A673 (cell line): ENCODE measurements around the gene SYK. TPM values are rescaled to one million over a fixed set of nuclear protein-coding genes. Genes with fewer than 3 reads are reported as not detected.

Experiments used
- BruUV-seq: library from RNA; stranded (reverse); fragments of 400-500 nt; replicated peaks from 2 replicates; lab custom pipeline; 2021; lab: Mats Ljungman, UMichigan
- CTCF ChIA-PET: fragments of 300-600 bp; sonication (Branson Sonifier 250); formaldehyde crosslinking; loops from one replicate; lab custom pipeline; 2022; ENCODE audit warnings: antibody characterized with exemption; lab: Charles Lee
- POLR2A ChIA-PET: fragments of 300-600 bp; sonication (Branson Sonifier 250); formaldehyde crosslinking; loops from one replicate; lab custom pipeline; 2022; ENCODE audit warnings: antibody characterized with exemption; ENCODE audit not compliant: low non-redundant PET; lab: Charles Lee
- DNase-seq: peaks from one replicate; pipeline ENCODE4 v3.0.0-alpha.2; 2015; ENCODE audit warnings: low spot score
- H3K27ac ChIP-seq: fragments of 200-600 bp; sonication (generic); 2 replicates; pipeline ENCODE4 v1.5.1; 2016; ENCODE audit warnings: mixed run types, low read depth, mild to moderate bottlenecking, mixed read lengths, antibody characterized with exemption, low read length; ENCODE audit not compliant: poor library complexity, severe bottlenecking
- H3K27me3 ChIP-seq: fragments of 200-600 bp; sonication (generic); replicated peaks from 2 replicates; pipeline ENCODE4 v1.6.1; 2017; ENCODE audit warnings: mixed run types, low read depth, mild to moderate bottlenecking, mixed read lengths, antibody characterized with exemption, low read length; ENCODE audit not compliant: insufficient read depth, poor library complexity
- H3K36me3 ChIP-seq: fragments of 200-600 bp; sonication (generic); 2 replicates; pipeline ENCODE4 v1.6.1; 2016; ENCODE audit warnings: mixed run types, mild to moderate bottlenecking, mixed read lengths, antibody characterized with exemption, low read length; ENCODE audit not compliant: insufficient read depth, poor library complexity, severe bottlenecking
- H3K4me1 ChIP-seq: fragments of 200-600 bp; sonication (generic); 2 replicates; pipeline ENCODE4 v1.6.1; 2017; ENCODE audit warnings: mixed run types, mild to moderate bottlenecking, mixed read lengths, antibody characterized with exemption, low read length; ENCODE audit not compliant: insufficient read depth, poor library complexity, severe bottlenecking
- H3K4me3 ChIP-seq: fragments of 200-600 bp; sonication (generic); 2 replicates; pipeline ENCODE4 v1.5.1; 2016; ENCODE audit warnings: low read depth, mixed run types, mild to moderate bottlenecking, mixed read lengths, low read length; ENCODE audit not compliant: poor library complexity, severe bottlenecking
- H3K9me3 ChIP-seq: fragments of 200-600 bp; sonication (generic); 2 replicates; pipeline ENCODE4 v1.6.1; 2016; ENCODE audit warnings: mixed run types, low read depth, mild to moderate bottlenecking, mixed read lengths, antibody characterized with exemption, low read length; ENCODE audit not compliant: poor library complexity, severe bottlenecking
- EZH2 ChIP-seq: fragments of 200-600 bp; sonication (generic); IDR thresholded peaks from 2 replicates; pipeline ENCODE4 v1.6.1; 2017; ENCODE audit warnings: borderline replicate concordance, low read depth, mild to moderate bottlenecking, mixed read lengths, antibody characterized with exemption, low read length; ENCODE audit not compliant: poor library complexity, severe bottlenecking
- intact Hi-C: fragments of 100-400 bp; cut with micrococcal nuclease; formaldehyde crosslinking; loops from one replicate; pipeline ENCODE4 v1.10.0; 2022; ENCODE audit not compliant: unreplicated experiment
- total RNA-seq: library from RNA; stranded (reverse); gene quantifications from 2 replicates; pipeline ENCODE4 v1.2.3, GENCODE V29; 2021
- TF ChIP-seq, protein P1 (sequence below): fragments of 300-800, 200-600 bp; sonication (generic); conservative IDR thresholded peaks from 2 replicates; pipeline ENCODE4 v1.5.1; 2017; ENCODE audit warnings: low read depth, mild to moderate bottlenecking, antibody characterized with exemption, low read length, moderate library complexity, mixed read lengths

SYK gene
- total RNA-seq, 1 experiment from 2014 or later, result 14.9 TPM

DNA sequence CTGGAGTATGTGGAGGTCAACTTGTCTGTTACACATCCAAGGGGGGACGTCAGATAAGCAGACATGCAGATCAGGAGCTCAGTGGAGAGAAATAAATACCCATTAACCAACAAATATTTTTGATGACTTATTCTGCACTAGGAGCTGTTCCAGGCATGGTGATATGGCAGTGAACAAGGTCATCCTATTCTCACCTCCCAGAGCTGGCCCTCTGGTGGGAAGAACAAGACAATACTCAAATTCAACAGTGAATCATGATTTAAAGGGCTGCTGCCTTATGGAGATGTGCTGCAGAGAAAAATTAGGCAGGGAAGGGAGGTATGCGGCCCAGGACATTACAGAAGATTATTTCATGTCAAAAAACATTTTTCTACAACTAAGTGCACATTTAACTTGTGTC lies 36.5 kb downstream of the SYK start:
- intact Hi-C loops, result no loop called here
- Histone ChIP-seq H3K27me3 (no peaks in the 10 kb centered on the region), H3K4me1 (no peaks in the 10 kb centered on the region), H3K36me3 (no peaks in the 10 kb centered on the region), H3K27ac (no peak overlapping the region), H3K4me3 (no peak overlapping the region), H3K9me3 (no peaks in the 10 kb centered on the region)
- BruUV-seq, result no TSS peak
- POLR2A ChIA-PET, result no interaction called here
- CTCF ChIA-PET, result no interaction called here
- TF ChIP-seq, protein P1, sequence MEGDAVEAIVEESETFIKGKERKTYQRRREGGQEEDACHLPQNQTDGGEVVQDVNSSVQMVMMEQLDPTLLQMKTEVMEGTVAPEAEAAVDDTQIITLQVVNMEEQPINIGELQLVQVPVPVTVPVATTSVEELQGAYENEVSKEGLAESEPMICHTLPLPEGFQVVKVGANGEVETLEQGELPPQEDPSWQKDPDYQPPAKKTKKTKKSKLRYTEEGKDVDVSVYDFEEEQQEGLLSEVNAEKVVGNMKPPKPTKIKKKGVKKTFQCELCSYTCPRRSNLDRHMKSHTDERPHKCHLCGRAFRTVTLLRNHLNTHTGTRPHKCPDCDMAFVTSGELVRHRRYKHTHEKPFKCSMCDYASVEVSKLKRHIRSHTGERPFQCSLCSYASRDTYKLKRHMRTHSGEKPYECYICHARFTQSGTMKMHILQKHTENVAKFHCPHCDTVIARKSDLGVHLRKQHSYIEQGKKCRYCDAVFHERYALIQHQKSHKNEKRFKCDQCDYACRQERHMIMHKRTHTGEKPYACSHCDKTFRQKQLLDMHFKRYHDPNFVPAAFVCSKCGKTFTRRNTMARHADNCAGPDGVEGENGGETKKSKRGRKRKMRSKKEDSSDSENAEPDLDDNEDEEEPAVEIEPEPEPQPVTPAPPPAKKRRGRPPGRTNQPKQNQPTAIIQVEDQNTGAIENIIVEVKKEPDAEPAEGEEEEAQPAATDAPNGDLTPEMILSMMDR, result no peak
- TF ChIP-seq EZH2, result no peak
- no peak for DNase-seq

DNA sequence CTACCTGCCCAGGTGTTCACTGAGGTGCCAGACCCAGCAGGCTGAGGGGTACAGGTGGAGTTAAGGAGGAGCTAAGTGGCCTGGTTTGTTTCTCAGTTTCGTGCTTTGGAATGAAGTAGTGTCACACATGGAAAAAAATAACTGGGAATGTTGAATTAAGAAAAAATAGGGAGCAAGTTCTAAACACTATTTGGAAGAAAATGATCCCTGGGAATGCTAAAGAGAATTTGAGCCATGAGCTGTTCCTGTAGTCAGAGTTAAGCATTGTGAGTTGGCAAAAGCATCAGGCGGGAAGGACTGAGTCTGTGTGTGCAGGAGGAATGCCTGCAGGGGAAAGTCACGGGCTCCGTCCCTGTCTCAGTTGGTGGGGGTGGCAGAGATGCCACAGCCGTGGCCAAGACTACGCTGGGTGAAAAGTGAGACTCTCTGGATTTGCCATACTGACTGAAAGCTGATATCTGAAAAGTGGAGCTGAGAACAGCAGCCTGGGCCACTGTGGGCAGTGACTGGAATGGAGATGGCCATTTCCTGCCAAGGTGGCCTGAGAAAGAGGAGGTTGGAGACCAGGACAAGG lies 37.0 kb downstream of the SYK start:
- Histone ChIP-seq H3K27ac (no peak overlapping the region), H3K9me3 (no peaks in the 10 kb centered on the region), H3K4me3 (no peak overlapping the region), H3K27me3 (no peaks in the 10 kb centered on the region), H3K4me1 (no peaks in the 10 kb centered on the region), H3K36me3 (no peaks in the 10 kb centered on the region)
- intact Hi-C loops, result no loop called here
- ChIA-PET CTCF (no interaction called here), POLR2A (no interaction called here)
- DNase-seq, result no peak
- TF ChIP-seq, protein P1, result no peak
- no peak for TF ChIP-seq EZH2
- no TSS peak for BruUV-seq

DNA sequence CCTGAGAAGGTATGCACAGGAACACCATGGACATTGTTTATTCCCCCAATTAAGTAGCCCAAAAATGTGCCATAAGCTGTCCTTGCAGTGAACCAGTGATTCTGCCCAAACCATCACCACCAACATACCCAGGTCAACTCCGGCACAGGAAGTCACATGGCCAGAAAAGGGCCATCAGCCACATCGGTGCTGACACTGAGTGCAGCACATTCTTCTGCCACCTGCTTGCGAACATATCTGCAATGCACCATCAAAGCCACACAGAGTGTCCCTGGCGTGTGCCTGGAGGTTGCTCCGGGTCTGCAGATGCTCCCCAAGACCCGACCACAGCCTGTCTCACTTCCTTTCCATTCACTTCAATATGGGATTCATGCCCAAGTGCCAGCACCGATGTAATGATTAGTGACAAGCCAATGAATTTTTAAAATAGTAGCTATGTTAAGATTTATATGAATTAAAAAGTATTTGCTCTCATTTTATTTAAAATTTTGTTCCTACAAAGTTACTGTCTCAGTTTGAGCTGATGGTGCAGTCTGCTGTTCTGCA lies 37.6 kb downstream of the SYK start:
- H3K27me3 ChIP-seq, result no peaks in the 10 kb centered on the region
- no peaks in the 10 kb centered on the region for H3K9me3 ChIP-seq
- ChIA-PET CTCF (no interaction called here), POLR2A (interaction anchor here (0.6 kb wide), 1 partner anchor 13 kb away, joined by 3 read pairs; no protein-coding TSS in a partner anchor)
- no peak overlapping the region for H3K4me3 ChIP-seq
- no peaks in the 10 kb centered on the region for H3K36me3 ChIP-seq
- H3K27ac ChIP-seq, result no peak overlapping the region
- TF ChIP-seq EZH2, result no peak
- TF ChIP-seq, protein P1, result no peak
- intact Hi-C loops, result no loop called here
- H3K4me1 ChIP-seq, result no peaks in the 10 kb centered on the region
- BruUV-seq, result no TSS peak
- no peak for DNase-seq
